Measurements from ENCODE around the gene OR56A1. TPM values are rescaled to one million over a fixed set of nuclear protein-coding genes. Genes with fewer than 3 reads are reported as not detected.

Gene OR56A1
- total RNA-seq, 1 experiment from 2014 or later, result not detected

DNA sequence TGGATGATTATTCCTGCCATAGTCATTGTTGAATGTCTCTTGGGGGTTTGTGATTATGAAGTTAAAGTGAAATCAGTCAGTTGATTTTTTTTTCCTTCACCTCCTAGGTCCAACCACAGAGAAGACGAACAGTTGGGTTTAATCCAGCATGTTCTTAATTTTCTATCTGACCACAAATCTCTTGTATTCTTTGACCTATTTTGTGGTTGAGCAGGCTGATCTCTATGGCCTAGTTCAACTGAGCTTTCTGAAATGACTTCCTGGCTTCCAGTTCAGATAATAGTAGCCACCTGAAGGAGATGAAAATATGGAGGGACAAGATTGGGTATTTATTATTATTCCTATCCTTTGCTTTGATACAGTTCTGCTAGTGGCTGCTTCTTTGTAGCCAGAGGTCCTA lies 57.0 kb downstream of the OR56A1 start:
- no peaks in the 10 kb centered on the region for H3K36me3 Mint-ChIP-seq (ENCODE audit: insufficient read depth, unreplicated experiment)
- CTCF ChIA-PET, result no interaction called here
- TF ChIP-seq, protein P1, sequence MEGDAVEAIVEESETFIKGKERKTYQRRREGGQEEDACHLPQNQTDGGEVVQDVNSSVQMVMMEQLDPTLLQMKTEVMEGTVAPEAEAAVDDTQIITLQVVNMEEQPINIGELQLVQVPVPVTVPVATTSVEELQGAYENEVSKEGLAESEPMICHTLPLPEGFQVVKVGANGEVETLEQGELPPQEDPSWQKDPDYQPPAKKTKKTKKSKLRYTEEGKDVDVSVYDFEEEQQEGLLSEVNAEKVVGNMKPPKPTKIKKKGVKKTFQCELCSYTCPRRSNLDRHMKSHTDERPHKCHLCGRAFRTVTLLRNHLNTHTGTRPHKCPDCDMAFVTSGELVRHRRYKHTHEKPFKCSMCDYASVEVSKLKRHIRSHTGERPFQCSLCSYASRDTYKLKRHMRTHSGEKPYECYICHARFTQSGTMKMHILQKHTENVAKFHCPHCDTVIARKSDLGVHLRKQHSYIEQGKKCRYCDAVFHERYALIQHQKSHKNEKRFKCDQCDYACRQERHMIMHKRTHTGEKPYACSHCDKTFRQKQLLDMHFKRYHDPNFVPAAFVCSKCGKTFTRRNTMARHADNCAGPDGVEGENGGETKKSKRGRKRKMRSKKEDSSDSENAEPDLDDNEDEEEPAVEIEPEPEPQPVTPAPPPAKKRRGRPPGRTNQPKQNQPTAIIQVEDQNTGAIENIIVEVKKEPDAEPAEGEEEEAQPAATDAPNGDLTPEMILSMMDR (IDR thresholded peaks at IDR 0.05; ENCODE audit: unreplicated experiment), result no peak
- intact Hi-C loops (cut with micrococcal nuclease; ENCODE audit: unreplicated experiment), result no loop called here
- BruUV-seq (replicated peaks), result no TSS peak
- H3K4me1 Mint-ChIP-seq (ENCODE audit: low read depth, unreplicated experiment), result no peaks in the 10 kb centered on the region
- H3K27ac Mint-ChIP-seq (ENCODE audit: unreplicated experiment), result no peak overlapping the region
- peaks cover 12% of the 10 kb centered on the region for H3K27me3 Mint-ChIP-seq (ENCODE audit: unreplicated experiment)
- peaks cover 8% of the 10 kb centered on the region for H3K9me3 Mint-ChIP-seq (ENCODE audit: low read depth, unreplicated experiment)
- no peak for DNase-seq
- no peak overlapping the region for H3K4me3 Mint-ChIP-seq (ENCODE audit: low read depth, unreplicated experiment)

Other genes with a start within 250 kb of the OR56A1 start
- not detected in 2 replicates for gene OR52N5, start 247.4 kb downstream of the OR56A1 start, total RNA-seq (2022)
- not detected in 2 replicates for gene OR52N1, start 239.5 kb downstream of the OR56A1 start, total RNA-seq (2022)
- not detected in 2 replicates for gene OR52N2, start 221.8 kb downstream of the OR56A1 start, total RNA-seq (2022)
- not detected in 2 replicates for gene OR52E6, start 188.9 kb downstream of the OR56A1 start, total RNA-seq (2022)
- not detected in 2 replicates for gene OR52E8, start 173.1 kb downstream of the OR56A1 start, total RNA-seq (2022)
- gene OR52E4, start 150.1 kb downstream of the OR56A1 start, total RNA-seq (2022), result not detected in 2 replicates
- gene OR52E5, start 137.6 kb downstream of the OR56A1 start, total RNA-seq (2022), result not detected in 2 replicates
- gene OR56A3, start 88.5 kb downstream of the OR56A1 start, total RNA-seq (2022), result not detected in 2 replicates
- gene OR56A5, start 62.3 kb downstream of the OR56A1 start, total RNA-seq (2022), result not detected in 2 replicates
- not detected in 2 replicates for gene OR52L1, start 43.8 kb downstream of the OR56A1 start, total RNA-seq (2022)
- 0.26 TPM in 1 of 2 replicates, not detected in the other for gene OR56A4, start 23.8 kb downstream of the OR56A1 start, total RNA-seq (2022)
- not detected in 2 replicates for gene OR56B4, start 76.9 kb upstream of the OR56A1 start, total RNA-seq (2022)
- not detected in 2 replicates for gene OR52B2, start 139.6 kb upstream of the OR56A1 start, total RNA-seq (2022)
- gene OR52W1, start 168.5 kb upstream of the OR56A1 start, total RNA-seq (2022), result not detected in 2 replicates
- not detected in 2 replicates for gene C11orf42, start 174.8 kb upstream of the OR56A1 start, total RNA-seq (2022)
- gene FHIP1B, start 203.9 kb upstream of the OR56A1 start, total RNA-seq (2022), result 39.7 and 43.9 TPM in 2 replicates
- 0.32 TPM in 1 of 2 replicates, not detected in the other for gene CNGA4, start 208.3 kb upstream of the OR56A1 start, total RNA-seq (2022)
- not detected in 2 replicates for gene CCKBR, start 229.1 kb upstream of the OR56A1 start, total RNA-seq (2022)